Smooth muscle cell (in vitro differentiated cells): ENCODE data around the gene GRID2. TPM values are rescaled to one million over a fixed set of nuclear protein-coding genes. Genes with fewer than 3 reads are reported as not detected.

Experiments used
- DNase-seq: peaks from one replicate; lab custom pipeline; 2025; ENCODE audit not compliant: unreplicated experiment; lab: John Stamatoyannopoulos, UW
- H2AFZ ChIP-seq: fragments of 200-600 bp; sonication (generic); 2 replicates; pipeline ENCODE4 v1.6.0; 2016; ENCODE audit warnings: antibody characterized with exemption, low read depth, mild to moderate bottlenecking
- H3F3A ChIP-seq: fragments of 200-600 bp; sonication (generic); 2 replicates; pipeline ENCODE4 v1.6.0; 2017; ENCODE audit warnings: antibody characterized with exemption, low read depth
- H3K27ac ChIP-seq: fragments of 200-600 bp; sonication (generic); 2 replicates; pipeline ENCODE4 v1.5.1; 2016; ENCODE audit warnings: low read depth, mild to moderate bottlenecking
- H3K27me3 ChIP-seq: fragments of 200-600 bp; sonication (generic); 2 replicates; pipeline ENCODE4 v1.6.1; 2016; ENCODE audit warnings: low read depth, mild to moderate bottlenecking
- H3K36me3 ChIP-seq: fragments of 200-600 bp; sonication (generic); 2 replicates; pipeline ENCODE4 v1.5.1; 2016; ENCODE audit warnings: low read depth
- H3K4me1 ChIP-seq: fragments of 200-600 bp; sonication (generic); 2 replicates; pipeline ENCODE4 v1.5.1; 2016; ENCODE audit warnings: low read depth
- H3K4me2 ChIP-seq: fragments of 200-600 bp; sonication (generic); 2 replicates; pipeline ENCODE4 v1.6.0; 2016; ENCODE audit warnings: mild to moderate bottlenecking
- H3K4me3 ChIP-seq: fragments of 200-600 bp; sonication (generic); 2 replicates; pipeline ENCODE4 v1.5.1; 2016; ENCODE audit warnings: mild to moderate bottlenecking
- H3K79me2 ChIP-seq: fragments of 200-600 bp; sonication (generic); 2 replicates; pipeline ENCODE4 v1.6.0; 2016; ENCODE audit warnings: low read depth, mild to moderate bottlenecking
- H3K9ac ChIP-seq: fragments of 200-600 bp; sonication (generic); 2 replicates; pipeline ENCODE4 v1.6.0; 2016; ENCODE audit warnings: low read depth
- H3K9me3 ChIP-seq: fragments of 200-600 bp; sonication (generic); replicated peaks from 2 replicates; pipeline ENCODE4 v1.5.1; 2016; ENCODE audit warnings: low read depth
- H4K20me1 ChIP-seq: fragments of 200-600 bp; sonication (generic); 2 replicates; pipeline ENCODE4 v1.6.0; 2016; ENCODE audit warnings: low read depth
- CTCF ChIP-seq: fragments of 200-600 bp; sonication (generic); IDR thresholded peaks from 2 replicates; pipeline ENCODE4 v1.5.1; 2017; ENCODE audit warnings: borderline replicate concordance, mild to moderate bottlenecking, antibody characterized with exemption; ENCODE audit not compliant: insufficient read depth, poor library complexity, severe bottlenecking
- WGBS: methylation state at CpG from one replicate; pipeline ENCODE4 v1.1.7; 2016; ENCODE audit warnings: low lambda C conversion rate; 5-methylcytosine and 5-hydroxymethylcytosine counted together
- polyA plus RNA-seq: library from polyadenylated mRNA; unstranded; fragments of >200 nt; fragmentation: Nextera tagmentation; extraction: Ambion mirVana; gene quantifications from 2 replicates; pipeline ENCODE4 v1.2.1, GENCODE V29; 2016
- total RNA-seq: library from RNA; depleted of rRNA; stranded (reverse); fragments of >200 nt; gene quantifications from 2 replicates; pipeline ENCODE4 v1.2.3, GENCODE V29; 2014

The GRID2 gene
- total and polyA plus RNA-seq, 2 experiments from 2014 or later: 1.2 TPM; not detected in 1

- no peak overlapping the region for H2AFZ ChIP-seq
- no peak overlapping the region for H3K9ac ChIP-seq
- no peaks in the 10 kb centered on the region for H3K9me3 ChIP-seq
- no peaks in the 10 kb centered on the region for H4K20me1 ChIP-seq
- no peak for TF ChIP-seq CTCF
- no peaks in the 10 kb centered on the region for H3F3A ChIP-seq
- H3K4me2 ChIP-seq: no peak overlapping the region
- H3K27ac ChIP-seq: no peak overlapping the region
- no peak for DNase-seq
- 86% methylated on average over 1 of the region's 1 CpG for WGBS
- no peaks in the 10 kb centered on the region for H3K79me2 ChIP-seq
- no peaks in the 10 kb centered on the region for H3K27me3 ChIP-seq
- no peaks in the 10 kb centered on the region for H3K36me3 ChIP-seq
- H3K4me3 ChIP-seq: no peak overlapping the region
- no peaks in the 10 kb centered on the region for H3K4me1 ChIP-seq
These were observed 1145.0 kb downstream of the GRID2 start for GRCh38 chr4:93448691-93449293.

- WGBS: 70% methylated on average over 1 of the region's 1 CpG
- no peak for TF ChIP-seq CTCF
- no peak for DNase-seq
- Histone ChIP-seq H3K4me2 (no peak overlapping the region), H3K36me3 (no peaks in the 10 kb centered on the region), H3K4me1 (no peaks in the 10 kb centered on the region), H3K27me3 (no peaks in the 10 kb centered on the region), H4K20me1 (no peaks in the 10 kb centered on the region), H3K79me2 (no peaks in the 10 kb centered on the region), H3K27ac (no peak overlapping the region), H3K4me3 (no peak overlapping the region), H3K9me3 (no peaks in the 10 kb centered on the region), H3F3A (no peaks in the 10 kb centered on the region), H2AFZ (no peak overlapping the region), H3K9ac (no peak overlapping the region)
These were observed 1148.2 kb downstream of the GRID2 start for GRCh38 chr4:93451954-93452353.

GRCh38 chr4:93461541-93461940 lies 1157.8 kb downstream of the GRID2 start:
- H3K79me2 ChIP-seq: no peaks in the 10 kb centered on the region
- H3K9ac ChIP-seq: no peak overlapping the region
- no peak for TF ChIP-seq CTCF
- no peaks in the 10 kb centered on the region for H3K36me3 ChIP-seq
- no peaks in the 10 kb centered on the region for H3K4me1 ChIP-seq
- no peaks in the 10 kb centered on the region for H3F3A ChIP-seq
- H3K27me3 ChIP-seq: no peaks in the 10 kb centered on the region
- H3K9me3 ChIP-seq: no peaks in the 10 kb centered on the region
- H3K4me3 ChIP-seq: no peak overlapping the region
- no peak overlapping the region for H3K27ac ChIP-seq
- 74% methylated on average over 3 of the region's 3 CpGs for WGBS
- no peak for DNase-seq
- no peak overlapping the region for H2AFZ ChIP-seq
- no peaks in the 10 kb centered on the region for H4K20me1 ChIP-seq
- H3K4me2 ChIP-seq: no peak overlapping the region

GRCh38 chr4:93466446-93466845 lies 1162.7 kb downstream of the GRID2 start:
- Histone ChIP-seq H3K4me2 (no peak overlapping the region), H3K79me2 (no peaks in the 10 kb centered on the region), H4K20me1 (no peaks in the 10 kb centered on the region), H3F3A (no peaks in the 10 kb centered on the region), H3K9me3 (no peaks in the 10 kb centered on the region), H3K27me3 (no peaks in the 10 kb centered on the region), H3K4me3 (no peak overlapping the region), H2AFZ (no peak overlapping the region), H3K27ac (no peak overlapping the region), H3K9ac (no peak overlapping the region), H3K4me1 (no peaks in the 10 kb centered on the region), H3K36me3 (no peaks in the 10 kb centered on the region)
- no peak for TF ChIP-seq CTCF
- WGBS: 77% methylated on average over 2 of the region's 2 CpGs
- DNase-seq: no peak
